Small intestine (tissue), 7 donors: Measurements from ENCODE around the gene ALG12. TPM values are rescaled to one million over a fixed set of nuclear protein-coding genes. Genes with fewer than 3 reads are reported as not detected.

Experiments
- DNase-seq, 2 donors: peaks; one replicate each; pipeline versions ENCODE4 v3.0.0 to v3.0.0-alpha.2; 2013
- FAIRE-seq: peaks from 2 replicates; lab custom pipeline; 2012; peaks lifted over from hg19 to GRCh38; lab: Jason Lieb, UNC
- H3K27ac ChIP-seq, 3 donors: one replicate each; pipeline ENCODE4 v1.5.1; 2013; ENCODE audit warnings: low read length in 2 of 3, mild to moderate bottlenecking in 2 of 3, control low read depth in 1 of 3, inconsistent platforms in 1 of 3, low read depth in 1 of 3, moderate library complexity in 1 of 3
- H3K27me3 ChIP-seq, 3 donors: one replicate each; pipeline ENCODE4 v1.6.1; 2013; ENCODE audit warnings: low read length in 3 of 3, inconsistent platforms in 1 of 3; ENCODE audit not compliant: control insufficient read depth in 3 of 3, insufficient read depth in 3 of 3
- H3K36me3 ChIP-seq, 3 donors: one replicate each; pipeline ENCODE4 v1.6.1; 2013; ENCODE audit warnings: low read length in 3 of 3, inconsistent platforms in 1 of 3, low read depth in 1 of 3, mild to moderate bottlenecking in 1 of 3, moderate library complexity in 1 of 3; ENCODE audit not compliant: control insufficient read depth in 3 of 3, insufficient read depth in 2 of 3
- H3K4me1 ChIP-seq, 3 donors: one replicate each; pipeline ENCODE4 v1.6.1; 2013; ENCODE audit warnings: low read length in 2 of 3, inconsistent platforms in 1 of 3, low read depth in 1 of 3, mild to moderate bottlenecking in 1 of 3, moderate library complexity in 1 of 3; ENCODE audit not compliant: control insufficient read depth in 3 of 3, insufficient read depth in 2 of 3
- H3K4me3 ChIP-seq, 3 donors: one replicate each; pipeline ENCODE4 v1.5.1; 2013; ENCODE audit warnings: low read length in 3 of 3, control low read depth in 1 of 3, inconsistent platforms in 1 of 3, low read depth in 1 of 3, mild to moderate bottlenecking in 1 of 3, moderate library complexity in 1 of 3
- H3K9me3 ChIP-seq, 2 donors: one replicate each; pipeline ENCODE4 v1.6.1; 2013; ENCODE audit warnings: low read depth in 1 of 2, low read length in 1 of 2; ENCODE audit not compliant: control insufficient read depth in 2 of 2, insufficient read depth in 1 of 2
- WGBS, 3 donors: extraction: QIAGEN DNeasy Blood & Tissue Kit; methylation state at CpG; one replicate each; pipeline ENCODE4 v1.1.7; 2013; 5-methylcytosine and 5-hydroxymethylcytosine counted together
- polyA plus RNA-seq, 4 donors: library from polyadenylated mRNA; stranded (reverse) in 3 of 4; unstranded in 1 of 4; fragments of 200-250 nt in 3 of 4; fragments of 120-200 nt in 1 of 4; gene quantifications; one replicate each; pipeline versions ENCODE4 v1.2.1 to v1.2.3, GENCODE V29; 2013
- donor health status: healthy with polysubstance abuse.
- donor health status: control.
- donor health status: control.
- donor health status: Bipolar disorder and iron deficiency.
- donor health status: healthy.

ALG12 gene
- polyA plus RNA-seq, 4 donors, result 9.4 to 31.6 (median 12.4) TPM

DNA sequence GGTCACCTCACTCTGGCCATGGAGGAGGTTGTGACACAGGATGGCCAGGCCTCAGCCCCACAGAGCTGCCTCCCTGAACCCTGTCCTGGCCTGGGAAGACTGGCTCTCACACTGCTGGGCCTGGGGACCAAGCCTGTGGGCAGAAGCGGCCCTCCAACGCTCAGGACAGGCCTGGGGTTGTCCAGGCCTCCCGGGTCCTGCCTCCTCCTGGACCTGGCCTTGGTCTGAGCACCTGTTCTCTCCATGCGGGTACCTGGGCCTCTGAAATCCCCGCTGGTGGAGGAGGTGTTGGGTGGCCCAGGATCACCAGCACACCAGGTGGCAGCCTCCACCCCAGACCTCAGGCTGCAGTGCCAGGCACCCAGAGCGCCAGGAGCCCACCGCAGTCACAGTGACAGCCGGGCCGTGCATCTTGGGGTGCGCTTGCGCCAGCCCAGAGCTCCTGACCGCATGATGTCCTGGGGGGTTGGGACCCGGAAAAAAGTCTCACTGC is 26.2 kb upstream of the ALG12 start:
- no peaks in the 10 kb centered on the region for H3K36me3 ChIP-seq
- WGBS, 3 donors, result 86 to 93% (median 86%) methylated on average over 13 of the region's 13 CpGs
- H3K27me3 ChIP-seq, result no peaks in the 10 kb centered on the region
- peak overlapping the region in 1 of 3 donors; percentile 2 for H3K27ac ChIP-seq
- peaks cover 0 to 38% (median 0%) of the 10 kb centered on the region in 3 donors for H3K4me1 ChIP-seq
- H3K9me3 ChIP-seq, result no peaks in the 10 kb centered on the region
- FAIRE-seq (no peak), DNase-seq (no peak)
- no peak overlapping the region for H3K4me3 ChIP-seq

GRCh38 chr22:49943771-49944398 is 25.6 kb upstream of the ALG12 start:
- Histone ChIP-seq H3K27me3 (no peaks in the 10 kb centered on the region), H3K9me3 (no peaks in the 10 kb centered on the region), H3K27ac (peak overlapping the region in 1 of 3 donors; percentile 2), H3K4me3 (no peak overlapping the region), H3K4me1 (peaks cover 0 to 32% (median 0%) of the 10 kb centered on the region in 3 donors), H3K36me3 (no peaks in the 10 kb centered on the region)
- WGBS, 3 donors, result 81 to 89% (median 84%) methylated on average over 25 of the region's 25 CpGs
- no peak for FAIRE-seq
- no peak for DNase-seq

DNA sequence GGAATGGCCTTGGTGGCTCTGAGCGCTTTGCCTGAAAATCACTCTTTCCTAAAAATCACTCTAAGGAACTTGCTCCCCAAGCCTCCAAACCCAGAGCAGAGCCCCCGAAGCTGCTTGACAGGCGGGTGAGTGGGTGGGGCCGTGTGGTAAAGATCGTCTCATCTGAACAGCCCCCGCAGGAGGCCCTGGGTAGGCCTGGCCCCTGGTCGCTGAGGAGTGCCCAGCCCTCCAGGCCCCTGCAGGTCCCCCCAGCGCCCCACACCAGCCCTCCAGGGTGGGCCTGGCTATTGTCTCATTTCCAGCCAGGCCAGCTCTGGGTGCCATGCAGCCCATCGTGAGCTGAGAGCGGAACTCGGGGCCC is 25.1 kb upstream of the ALG12 start:
- Histone ChIP-seq H3K4me3 (no peak overlapping the region), H3K9me3 (no peaks in the 10 kb centered on the region), H3K27me3 (no peaks in the 10 kb centered on the region), H3K4me1 (peaks cover 0 to 27% (median 0%) of the 10 kb centered on the region in 3 donors), H3K36me3 (no peaks in the 10 kb centered on the region), H3K27ac (no peak overlapping the region)
- DNase-seq (no peak), FAIRE-seq (no peak)
- 80 to 83% (median 81%) methylated on average over 11 of the region's 11 CpGs for WGBS, 3 donors

DNA sequence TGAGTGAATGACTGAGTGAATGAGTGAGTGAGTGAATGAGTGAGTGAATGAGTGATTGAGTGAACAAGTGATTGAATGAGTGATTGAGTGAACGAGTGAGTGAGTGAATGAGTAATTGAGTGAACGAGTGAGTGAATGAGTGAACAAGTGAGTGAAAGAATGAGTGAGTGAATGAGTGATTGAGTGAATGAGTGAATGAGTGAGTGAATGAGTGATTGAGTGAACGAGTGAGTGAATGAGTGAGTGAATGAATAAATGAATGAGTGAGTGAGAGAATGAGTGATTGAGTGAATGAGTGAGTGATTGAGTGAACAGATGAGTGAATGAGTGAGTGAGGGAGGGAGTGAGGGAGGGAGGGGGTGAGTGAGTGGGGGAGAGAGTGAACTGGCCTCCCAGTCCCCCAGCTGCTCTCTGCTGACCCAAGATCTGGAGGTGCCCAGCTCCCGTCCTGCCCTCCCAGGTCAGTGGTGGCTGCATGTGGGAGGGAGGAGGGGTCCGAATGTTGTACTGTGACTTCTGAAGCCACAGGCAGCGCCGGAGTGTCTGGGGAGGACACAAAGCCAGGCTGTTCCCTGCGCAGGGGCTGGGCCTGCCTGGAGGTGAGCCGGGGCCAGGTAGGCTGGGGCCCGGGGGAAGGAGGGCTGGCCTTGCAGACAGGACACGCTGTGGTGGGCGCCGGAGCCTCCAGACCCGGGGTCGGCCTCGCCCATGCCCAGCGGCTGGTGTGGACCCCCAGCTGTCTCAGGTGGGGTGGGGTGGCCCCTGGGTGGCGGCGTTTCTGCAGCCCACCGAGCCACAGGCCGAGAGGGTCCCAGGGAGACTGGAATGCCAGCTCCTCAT is 24.5 kb upstream of the ALG12 start:
- Histone ChIP-seq H3K9me3 (no peaks in the 10 kb centered on the region), H3K27ac (no peak overlapping the region), H3K4me3 (no peak overlapping the region), H3K36me3 (no peaks in the 10 kb centered on the region), H3K4me1 (peaks cover 0 to 21% (median 0%) of the 10 kb centered on the region in 3 donors), H3K27me3 (no peaks in the 10 kb centered on the region)
- WGBS, 3 donors, result 85 to 89% (median 89%) methylated on average over 20 to 21 of the region's 21 CpGs
- DNase-seq (peak in 1 of 2 donors; percentile 29), FAIRE-seq (no peak)

DNA sequence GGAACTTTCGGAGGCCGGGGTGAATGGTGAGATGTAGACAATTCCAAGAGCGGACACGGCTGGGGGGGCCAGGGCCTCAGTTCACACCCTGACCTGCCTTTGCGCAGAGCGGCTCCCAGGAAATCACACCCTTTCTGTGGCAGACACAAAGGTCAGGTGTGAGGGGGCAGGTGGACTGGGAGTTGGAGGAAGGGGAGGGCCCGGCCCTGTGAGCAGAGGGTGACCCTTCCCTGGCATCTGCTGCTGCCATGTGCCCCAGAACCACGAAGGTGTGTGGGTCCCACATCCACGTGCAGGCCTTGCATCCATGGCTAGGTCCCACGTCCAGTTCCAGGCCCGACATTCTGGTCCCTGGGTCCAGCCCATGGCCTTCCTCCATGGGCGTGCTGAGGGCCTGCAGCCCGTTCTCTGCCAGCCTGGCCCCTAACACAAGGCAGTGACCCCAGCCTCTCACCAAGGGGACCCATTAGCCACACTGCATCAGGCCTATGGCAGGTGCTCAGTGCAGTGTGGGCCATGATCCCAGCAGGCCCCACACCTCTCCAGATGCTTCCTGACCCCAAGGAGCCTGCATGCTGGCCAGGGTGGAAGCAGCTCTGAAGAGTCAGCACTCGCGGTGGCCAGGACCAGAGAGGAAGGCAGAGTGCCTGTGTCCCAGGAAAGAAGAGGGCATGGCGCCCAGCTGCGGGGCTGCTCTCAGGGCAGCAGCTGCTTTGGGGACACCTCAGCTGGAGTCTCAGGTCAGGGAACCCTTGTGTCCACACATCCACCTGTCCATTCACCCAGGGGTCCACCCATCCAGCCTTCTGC is 23.5 kb upstream of the ALG12 start:
- H3K36me3 ChIP-seq, result no peaks in the 10 kb centered on the region
- H3K9me3 ChIP-seq, result no peaks in the 10 kb centered on the region
- peaks cover 0 to 13% (median 0%) of the 10 kb centered on the region in 3 donors for H3K4me1 ChIP-seq
- H3K27ac ChIP-seq, result no peak overlapping the region
- DNase-seq (no peak), FAIRE-seq (no peak)
- H3K27me3 ChIP-seq, result no peaks in the 10 kb centered on the region
- WGBS, 3 donors, result 64 to 85% (median 73%) methylated on average over 16 to 17 of the region's 17 CpGs
- H3K4me3 ChIP-seq, result no peak overlapping the region

- WGBS, 3 donors, result 84 to 92% (median 84%) methylated on average over 19 of the region's 19 CpGs
- H3K27ac ChIP-seq, result peak overlapping the region in 1 of 3 donors; percentile 77
- H3K9me3 ChIP-seq, result no peaks in the 10 kb centered on the region
- H3K4me3 ChIP-seq, result no peak overlapping the region
- DNase-seq, result no peak
- H3K4me1 ChIP-seq, result peaks cover 0 to 13% (median 3%) of the 10 kb centered on the region in 3 donors
- no peaks in the 10 kb centered on the region for H3K36me3 ChIP-seq
- H3K27me3 ChIP-seq, result no peaks in the 10 kb centered on the region
- no peak for FAIRE-seq
Measured at GRCh38 chr22:49938565-49939136, 20.4 kb upstream of the ALG12 start.

GRCh38 chr22:49937758-49938564 is 19.7 kb upstream of the ALG12 start:
- WGBS, 3 donors, result 80 to 91% (median 89%) methylated on average over 27 of the region's 27 CpGs
- FAIRE-seq, result no peak
- peaks cover 0 to 13% (median 3%) of the 10 kb centered on the region in 3 donors for H3K4me1 ChIP-seq

More at GRCh38 chr22:49937758-49938564, 19.7 kb upstream of the ALG12 start:
- peak overlapping the region in 2 of 3 donors; percentile 22 to 77 for H3K27ac ChIP-seq
- no peaks in the 10 kb centered on the region for H3K27me3 ChIP-seq
- no peaks in the 10 kb centered on the region for H3K9me3 ChIP-seq
- no peaks in the 10 kb centered on the region for H3K36me3 ChIP-seq
- H3K4me3 ChIP-seq, result no peak overlapping the region
- DNase-seq, result no peak
